CD4-positive, alpha-beta T cell treated with Interleukin-2 at 100 ng/mL for 4 hours (primary cell): ENCODE measurements around the gene MLPH.

Experiments
- DNase-seq: peaks from one replicate; pipeline ENCODE4 v3.0.0-alpha.2; 2020; ENCODE audit warnings: low spot score

MLPH gene

DNA sequence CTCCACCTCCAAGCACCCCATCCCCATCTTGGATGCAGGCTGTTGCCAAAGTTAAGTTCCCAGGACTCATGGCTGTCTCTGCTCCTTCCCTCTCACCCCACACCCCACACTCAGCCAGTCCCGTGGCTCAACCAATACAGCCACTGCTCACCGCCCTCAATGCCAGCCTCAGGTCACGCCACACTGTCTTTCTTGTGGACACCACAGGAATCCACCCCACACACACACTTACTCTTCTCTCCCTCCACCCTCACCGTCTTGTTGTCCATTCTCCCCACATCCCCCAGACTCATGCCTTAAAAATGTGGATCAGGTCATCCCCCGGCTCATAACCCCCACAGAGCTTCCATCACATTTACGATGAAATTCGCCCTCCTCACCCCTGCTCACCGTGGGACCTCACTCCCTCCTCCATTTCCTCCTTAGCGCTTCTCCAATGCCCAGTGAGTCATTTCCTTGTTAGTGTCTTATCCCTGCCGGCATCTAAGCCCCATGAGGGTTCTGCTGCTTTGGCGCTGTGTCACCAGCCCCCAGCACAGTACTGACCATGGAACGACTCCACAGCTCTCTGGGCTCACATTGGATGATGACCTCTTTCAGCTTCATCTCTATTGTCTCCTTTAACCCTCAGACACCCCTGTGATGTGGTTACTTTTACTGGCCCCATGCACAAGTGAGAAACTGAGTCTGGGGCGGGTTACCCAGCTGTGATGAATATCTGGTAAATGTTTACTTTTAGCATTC, 13.8 kb downstream of the MLPH start:
- no peak for DNase-seq

DNA sequence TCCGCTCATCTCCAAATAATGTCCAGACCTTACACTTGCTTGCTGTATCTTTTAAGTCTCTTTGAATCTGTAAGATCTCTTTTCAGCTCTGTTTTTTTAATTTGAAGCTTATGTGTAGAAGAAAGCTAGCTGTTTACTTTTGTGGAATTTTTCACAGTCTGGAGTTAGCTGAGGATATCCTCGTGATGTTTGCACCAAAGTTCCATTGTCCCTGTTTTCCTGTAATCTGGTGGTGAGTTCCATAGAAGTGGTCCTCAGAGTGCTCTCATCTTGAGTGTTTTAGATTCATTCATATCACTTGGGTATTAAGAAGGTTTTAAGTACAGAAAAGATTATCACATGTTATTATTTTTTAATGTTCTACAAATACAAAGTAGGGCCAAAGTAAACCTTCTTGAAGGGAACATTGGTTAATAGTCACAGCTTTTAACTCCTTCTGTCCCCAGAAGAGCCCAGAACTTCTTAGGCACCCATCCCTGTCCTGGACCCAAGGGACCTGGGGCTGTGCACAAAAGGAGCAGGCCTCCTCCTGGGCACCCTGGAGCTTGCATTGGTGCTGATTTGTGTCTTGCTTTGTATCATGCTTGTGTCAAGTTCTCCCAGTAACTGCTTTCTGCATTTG, 15.0 kb downstream of the MLPH start:
- no peak for DNase-seq

DNA sequence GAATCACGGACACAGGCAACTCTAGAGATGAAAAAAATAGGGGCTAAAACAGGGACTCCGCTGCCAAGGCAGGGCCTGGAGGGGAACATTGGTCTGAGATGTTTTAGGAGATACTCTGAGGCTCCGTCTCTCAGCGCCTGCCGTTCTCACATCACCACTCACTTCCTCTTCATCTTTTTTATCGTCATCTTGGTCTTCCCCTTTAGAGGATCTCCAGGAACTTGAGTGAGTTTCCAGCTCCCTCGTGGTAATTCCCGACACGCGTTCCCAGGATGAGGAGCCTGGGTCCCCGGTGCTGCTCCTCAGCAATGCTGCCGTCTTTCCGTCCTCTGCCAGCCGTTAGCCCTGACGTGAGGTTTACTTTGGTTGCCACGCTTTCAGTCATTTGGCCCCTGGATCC, 16.1 kb downstream of the MLPH start:
- DNase-seq, result no peak

DNA sequence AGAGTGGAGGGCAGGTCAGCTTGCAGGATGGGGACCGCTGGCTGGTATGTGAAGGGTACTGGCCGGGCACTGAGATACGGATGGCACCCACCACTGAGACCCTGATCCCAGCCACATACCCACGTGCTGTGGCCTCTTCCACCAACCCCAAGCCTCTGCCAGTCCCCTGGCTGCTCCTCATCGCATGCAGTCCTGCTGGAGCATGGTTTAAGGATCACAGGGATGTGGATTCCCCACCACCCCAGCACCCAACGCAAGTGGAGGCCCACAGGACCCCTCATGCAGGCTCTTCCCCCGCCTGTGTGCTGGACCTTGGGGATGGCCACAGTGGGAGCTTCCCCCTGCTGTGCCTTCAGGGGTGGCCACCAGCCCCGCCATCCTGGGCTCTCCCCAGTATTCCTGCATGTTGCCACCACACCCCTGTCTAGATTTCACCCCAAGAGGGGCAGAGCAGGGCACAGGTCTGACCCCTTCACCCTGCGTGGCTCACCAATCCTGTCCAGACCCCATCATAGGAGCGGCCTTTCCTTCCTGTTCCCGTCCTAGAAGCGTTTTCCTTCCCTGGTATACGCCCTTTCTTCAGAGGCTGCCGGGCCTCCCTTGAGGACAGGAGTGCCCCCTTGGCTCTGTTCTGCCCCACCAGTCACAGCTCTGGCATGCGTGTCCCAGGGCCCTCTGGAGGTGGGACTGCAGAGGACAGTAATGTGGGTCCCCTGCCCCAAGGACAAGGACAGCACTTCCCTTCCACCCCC, 18.3 kb downstream of the MLPH start:
- DNase-seq, result no peak

DNA sequence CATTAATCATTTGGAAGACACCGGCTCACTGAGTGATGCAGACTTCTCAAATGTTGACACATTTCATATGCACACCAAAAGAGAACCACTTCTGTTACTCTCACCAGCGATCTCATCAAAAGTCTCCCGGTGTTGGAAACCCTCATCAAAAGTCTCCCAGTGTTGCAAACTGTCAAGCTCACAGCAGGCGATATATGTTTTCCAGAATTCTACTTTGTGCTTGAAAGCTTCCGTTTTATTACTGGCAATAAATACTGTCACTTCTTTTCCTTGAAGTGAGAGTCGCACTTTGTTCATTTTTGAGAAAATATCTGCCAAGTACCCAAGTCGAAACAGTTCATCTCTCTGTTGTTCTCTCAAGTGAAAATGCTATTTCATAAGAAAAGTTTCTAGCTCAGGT, 20.5 kb downstream of the MLPH start:
- DNase-seq, result no peak

DNA sequence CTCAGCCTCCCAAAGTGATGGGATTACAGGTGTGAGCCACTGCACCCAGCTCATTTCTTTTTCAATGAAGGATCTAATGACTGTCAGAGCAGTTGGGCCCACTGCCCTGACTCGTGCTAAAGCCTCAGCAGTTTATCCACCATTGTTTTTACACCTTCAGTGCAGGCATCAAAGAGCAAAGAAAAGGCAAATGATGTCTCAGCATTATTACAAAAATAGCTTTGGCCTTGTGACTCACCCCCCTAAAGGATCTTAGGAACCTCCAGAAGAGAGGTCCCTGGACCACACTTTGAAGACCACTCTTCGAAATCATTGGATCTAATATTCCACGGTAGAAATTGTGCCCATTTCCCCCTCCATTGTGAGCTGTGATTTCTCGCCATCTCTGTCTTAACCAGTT, 21.3 kb downstream of the MLPH start:
- no peak for DNase-seq

DNA sequence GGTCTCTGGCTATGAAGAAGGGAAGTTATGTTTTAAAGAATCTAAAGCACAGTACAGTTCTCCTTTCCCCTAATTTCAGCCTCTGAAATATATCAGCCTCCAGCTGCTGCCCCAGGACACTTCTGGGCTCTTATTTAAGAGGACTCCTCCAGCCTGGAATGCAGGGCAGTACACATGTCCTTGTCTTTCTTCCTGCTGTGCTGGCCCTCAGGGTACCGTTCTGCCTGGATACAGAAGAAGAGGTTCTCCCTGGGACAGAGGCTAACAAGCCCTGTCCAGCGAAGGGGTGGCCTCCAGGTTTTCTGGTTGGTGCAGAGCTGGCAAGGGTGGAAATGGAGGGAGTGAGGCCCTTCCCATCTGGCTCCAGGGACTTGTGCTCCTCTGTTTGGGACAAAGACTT, 22.1 kb downstream of the MLPH start:
- no peak for DNase-seq

DNA sequence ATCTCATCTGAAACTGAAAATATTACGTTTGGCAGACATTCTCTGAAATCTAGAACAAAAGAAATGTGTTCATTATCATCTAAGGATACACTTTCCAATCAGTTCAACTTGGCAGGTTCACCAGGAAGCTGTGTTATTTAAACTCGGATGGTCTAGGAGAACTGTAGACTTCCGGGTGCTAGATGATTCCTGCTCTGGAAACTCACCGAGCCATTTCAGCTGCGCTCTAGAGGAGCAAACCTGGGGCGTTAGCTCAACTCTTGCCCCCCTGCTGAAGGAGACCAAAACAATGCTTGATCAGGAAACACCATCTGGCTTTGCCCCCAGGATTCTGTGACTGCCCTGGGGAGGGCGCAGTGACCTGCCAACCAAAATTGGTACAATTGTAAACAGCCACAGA, 22.9 kb downstream of the MLPH start:
- DNase-seq, result no peak

DNA sequence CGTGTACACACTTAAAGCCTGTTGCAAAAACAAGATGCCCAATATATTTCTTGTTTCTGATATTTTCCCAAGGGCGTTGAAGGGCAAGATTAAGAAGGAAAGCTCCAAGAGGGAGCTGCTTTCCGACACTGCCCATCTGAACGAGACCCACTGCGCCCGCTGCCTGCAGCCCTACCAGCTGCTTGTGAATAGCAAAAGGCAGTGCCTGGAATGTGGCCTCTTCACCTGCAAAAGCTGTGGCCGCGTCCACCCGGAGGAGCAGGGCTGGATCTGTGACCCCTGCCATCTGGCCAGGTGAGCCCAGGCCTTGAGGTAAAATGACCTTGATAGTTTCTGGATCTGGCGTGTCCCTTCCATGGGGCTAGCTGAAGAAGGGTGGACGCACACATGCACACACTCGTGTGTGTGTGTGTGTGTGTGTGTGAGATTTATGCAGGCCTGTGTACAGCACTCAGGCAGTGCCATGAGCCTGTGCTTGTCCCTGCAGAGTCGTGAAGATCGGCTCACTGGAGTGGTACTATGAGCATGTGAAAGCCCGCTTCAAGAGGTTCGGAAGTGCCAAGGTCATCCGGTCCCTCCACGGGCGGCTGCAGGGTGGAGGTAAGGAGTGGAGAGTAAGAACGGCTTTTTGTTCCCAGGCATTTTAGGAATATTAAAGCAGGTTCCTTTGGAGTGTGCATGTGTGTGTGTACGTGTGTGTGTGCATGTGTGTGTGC, 23.6 kb downstream of the MLPH start:
- no peak for DNase-seq

DNA sequence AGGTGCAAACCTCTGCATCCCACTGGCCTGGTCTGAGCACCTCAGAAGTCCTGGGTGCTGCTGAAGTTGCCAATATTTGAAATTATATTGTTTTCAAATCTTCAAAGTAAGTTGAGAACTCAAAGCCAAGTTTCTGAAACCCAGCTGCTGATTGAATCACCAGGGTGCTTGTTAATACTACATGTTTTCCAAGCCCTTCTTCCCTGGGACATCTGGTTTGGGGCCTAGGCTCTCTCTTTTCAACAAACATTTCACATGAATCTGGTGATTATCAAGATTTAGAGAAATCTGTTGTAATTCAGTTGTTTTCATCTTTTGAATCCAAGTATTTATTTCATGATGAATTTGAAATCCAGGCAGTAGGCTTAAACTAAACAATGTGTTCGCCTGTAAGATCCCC, 24.4 kb downstream of the MLPH start:
- DNase-seq, result no peak

DNA sequence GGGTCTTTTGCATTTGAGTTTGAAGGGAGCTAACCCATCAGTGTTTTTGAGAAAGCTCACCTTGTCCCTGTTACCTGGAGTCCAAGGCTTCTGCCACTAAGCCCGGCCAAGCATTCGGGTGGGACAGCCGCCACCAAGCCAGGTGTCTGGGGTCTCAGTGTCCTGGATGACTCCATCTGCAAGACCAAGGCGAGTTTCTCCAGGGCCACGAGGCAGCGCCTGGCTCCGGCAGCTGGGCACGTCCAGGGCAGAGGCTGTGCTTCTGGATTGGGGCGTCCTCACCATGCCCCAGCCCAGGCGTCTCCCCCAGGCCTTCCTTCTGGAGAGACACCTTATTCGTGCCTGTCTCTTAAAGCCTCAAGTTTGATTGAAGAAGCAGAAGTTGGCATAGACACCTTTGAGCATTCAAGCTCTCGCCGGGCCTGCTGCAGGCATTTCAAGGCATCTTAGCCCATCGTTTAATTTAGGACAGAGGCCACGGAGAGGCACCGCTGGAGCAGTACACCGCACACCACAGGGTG, 24.9 kb downstream of the MLPH start:
- DNase-seq, result no peak

DNA sequence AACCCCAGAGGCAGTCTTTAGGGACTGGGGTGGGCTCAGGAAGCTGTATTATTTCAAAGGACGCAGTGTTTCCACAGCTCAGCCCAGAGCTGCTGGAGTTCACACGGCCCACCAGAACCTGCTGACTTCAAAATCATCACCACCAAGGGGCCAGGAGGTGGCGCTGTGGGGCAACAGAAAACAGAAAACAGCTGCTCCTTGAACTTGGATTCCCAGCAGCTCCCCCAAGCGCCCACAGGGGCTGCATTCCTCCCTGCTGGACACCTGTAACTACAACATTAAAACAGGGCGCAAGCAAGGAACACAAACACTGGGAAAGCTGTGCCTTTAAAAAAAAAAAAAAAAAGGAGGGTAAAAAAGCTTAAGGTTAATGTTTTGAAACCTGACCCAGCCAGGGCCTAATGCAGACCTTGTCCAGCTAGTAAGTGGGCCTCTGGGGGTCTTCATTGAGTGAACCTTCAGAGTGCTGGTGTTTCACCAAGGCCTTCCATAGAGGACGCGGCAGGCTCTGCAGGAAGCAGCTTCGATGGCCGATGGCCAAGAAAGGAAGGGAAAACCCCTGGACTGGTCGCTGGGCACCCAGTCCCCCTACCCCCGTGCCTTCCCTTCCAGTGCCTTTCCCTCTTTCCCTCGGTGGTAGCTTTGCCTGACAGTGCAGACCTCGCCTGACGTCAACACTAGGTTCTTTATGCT, 25.9 kb downstream of the MLPH start:
- peak; percentile 74 for DNase-seq

DNA sequence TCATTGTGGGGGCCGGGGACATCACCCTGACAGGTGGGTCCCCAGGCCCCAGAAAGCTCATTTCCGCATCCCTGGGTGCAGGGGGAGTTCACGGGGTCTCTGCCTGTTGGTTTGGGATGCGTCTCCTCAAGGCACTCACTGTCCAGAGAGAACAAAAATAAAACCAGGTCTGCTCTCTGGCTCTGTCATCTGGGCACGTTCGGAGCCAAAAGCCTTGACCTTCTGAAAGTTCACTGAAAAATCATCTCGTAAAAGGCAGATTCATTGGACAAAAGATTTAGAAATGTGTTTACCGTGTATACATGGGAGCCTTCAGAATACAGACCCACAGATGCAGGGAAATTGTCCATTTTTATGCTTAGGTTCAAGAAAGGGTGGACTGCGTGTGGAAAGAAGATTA, 26.6 kb downstream of the MLPH start:
- no peak for DNase-seq

DNA sequence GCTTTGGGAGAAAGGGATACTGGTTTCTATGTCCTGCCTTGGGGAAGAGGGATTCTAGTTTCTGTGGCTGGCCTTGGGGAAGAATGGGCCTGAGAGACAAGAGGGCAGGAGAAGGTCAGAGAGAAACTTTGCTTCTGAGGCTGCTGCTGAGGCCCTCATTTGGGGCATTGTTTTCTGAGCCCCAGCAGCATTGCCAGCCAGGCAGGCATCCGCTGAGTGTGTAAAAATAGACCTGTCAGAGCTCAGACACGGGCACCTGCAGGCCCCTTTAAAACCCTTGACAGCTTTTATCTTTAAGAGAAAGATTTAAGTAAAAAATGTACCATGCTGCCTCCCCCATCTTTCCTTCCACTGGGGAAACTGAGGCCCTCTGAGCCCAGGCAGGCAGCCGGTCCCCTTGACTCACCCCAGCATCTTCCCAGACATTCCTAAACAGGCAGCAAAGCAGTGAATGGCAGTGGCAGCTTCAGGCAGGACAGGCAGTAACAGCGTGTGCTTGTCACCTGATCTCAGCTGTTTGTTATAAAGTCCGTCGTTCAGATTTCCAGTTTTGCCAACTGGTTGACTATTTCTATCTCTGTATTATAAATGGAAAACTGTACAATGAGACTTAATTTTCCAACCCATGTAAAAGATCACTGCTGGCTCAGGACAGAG, 27.6 kb downstream of the MLPH start:
- no peak for DNase-seq

DNA sequence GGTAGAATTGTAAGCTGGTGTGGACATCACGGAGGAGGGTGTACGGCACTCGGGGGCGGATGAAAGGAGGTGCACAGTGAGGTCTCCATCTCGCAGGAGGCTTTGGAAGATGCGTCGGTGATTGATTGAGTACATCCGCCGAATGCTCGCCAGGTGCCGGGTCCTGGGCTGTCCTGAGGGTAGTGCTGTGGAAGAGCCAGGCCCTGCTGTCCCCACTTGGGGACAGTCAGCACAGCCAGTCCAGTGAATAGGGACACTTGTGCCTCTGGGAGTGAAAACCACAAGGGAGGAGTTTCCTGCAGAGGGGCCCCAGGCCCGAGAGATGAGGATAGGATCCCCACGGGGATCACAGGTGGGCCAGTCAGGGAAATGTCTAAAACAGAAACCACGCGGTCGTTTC, 28.1 kb downstream of the MLPH start:
- DNase-seq, result no peak

DNA sequence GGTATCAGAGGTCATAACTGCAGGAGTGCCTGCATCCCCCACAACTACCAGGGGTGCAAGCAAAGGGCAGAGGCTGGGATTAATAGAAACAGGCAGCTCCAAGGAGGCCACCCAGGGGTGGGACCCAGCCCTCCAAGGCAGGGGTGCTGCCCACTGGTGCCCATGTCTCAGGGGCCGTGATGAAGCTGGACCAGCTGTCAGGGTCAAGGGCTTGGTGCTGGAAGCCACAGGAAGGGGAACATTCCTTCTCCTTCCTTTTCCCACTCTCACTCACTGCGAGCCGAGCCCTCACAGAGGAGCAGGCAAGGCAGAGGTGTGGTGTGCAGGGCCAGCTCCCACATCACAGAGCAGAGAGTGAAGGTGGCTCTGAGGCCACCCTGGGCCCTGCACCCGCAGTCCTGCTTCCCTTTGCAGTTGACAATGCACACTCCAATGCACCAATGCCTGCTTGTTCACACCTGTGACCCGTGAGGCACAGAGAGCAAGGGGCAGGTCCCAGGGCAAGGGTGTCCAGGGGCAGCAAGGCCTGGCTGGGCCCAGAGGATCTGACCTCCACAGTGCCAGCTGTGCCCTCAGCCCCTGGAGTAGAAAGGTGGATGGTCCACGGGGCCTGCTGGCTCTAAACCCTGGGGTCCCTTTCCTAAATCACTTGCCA, 28.7 kb downstream of the MLPH start:
- no peak for DNase-seq

DNA sequence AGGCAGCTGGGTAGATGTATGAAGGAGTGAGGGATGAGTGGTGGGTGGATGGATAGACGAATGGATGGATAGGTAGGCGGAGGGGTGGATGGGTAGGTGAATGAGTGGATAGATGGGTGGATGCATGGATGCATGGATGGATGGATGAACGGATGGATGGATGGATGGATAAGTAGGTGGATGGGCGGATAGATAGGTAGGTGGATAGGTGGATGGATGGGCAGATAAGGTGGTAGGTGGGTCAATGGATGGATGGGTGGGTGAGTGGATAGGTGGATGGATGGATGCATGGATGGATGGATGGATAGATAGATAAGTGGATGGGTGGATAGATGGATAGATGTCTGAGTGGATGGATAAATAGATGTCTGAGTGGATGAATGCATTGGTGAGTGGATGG, 30.1 kb downstream of the MLPH start:
- DNase-seq, result no peak

DNA sequence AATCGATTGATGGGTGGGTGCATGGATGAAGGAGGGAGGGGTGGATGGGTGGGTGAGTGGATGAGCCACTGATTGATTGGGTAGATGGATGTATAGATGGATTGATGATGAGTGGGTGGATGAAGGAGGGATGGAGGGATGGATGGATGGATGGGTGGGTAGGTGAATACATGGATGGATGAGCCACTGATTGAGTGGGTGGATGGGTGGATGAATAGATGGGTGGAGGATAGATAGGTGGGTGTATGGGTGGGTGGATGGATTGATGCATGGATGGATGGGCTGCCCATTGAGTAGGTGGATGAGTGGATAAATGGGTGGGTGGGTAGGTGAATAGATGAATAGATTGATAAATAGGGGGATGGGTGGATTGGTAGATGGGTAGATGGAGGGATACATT, 30.9 kb downstream of the MLPH start:
- DNase-seq, result no peak

DNA sequence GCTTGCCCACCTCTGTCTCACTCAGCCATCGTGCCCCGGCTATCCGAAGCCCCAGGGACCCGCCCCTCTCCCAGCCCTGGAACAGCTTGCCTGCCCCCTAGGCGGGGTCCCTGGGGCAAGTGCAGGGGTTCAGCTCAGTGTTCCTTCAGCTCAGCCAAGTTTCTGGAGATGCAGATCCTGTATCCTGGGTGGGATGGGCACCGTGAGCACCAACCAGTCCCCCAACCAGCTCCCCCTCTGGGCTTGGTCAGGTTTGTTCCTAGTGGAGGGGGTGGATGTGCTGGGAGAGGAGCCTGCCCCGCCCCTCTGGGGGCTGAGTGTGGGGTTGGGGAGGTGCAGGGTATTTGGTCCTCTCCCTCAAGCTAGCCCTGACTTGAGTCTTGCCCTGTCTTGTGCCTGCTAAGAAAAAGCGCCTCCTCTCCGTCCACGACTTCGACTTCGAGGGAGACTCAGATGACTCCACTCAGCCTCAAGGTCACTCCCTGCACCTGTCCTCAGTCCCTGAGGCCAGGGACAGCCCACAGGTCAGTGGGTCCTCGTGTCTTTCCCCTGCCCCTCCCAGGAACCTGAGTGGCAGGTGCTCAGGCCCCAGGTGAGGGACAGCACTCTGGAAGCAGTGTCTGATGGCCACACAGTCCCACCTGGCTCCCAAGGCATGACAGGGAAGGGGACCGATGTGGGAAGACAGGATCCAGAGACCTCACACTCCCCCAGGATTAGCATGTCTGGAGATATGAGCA, 32.6 kb downstream of the MLPH start:
- no peak for DNase-seq

DNA sequence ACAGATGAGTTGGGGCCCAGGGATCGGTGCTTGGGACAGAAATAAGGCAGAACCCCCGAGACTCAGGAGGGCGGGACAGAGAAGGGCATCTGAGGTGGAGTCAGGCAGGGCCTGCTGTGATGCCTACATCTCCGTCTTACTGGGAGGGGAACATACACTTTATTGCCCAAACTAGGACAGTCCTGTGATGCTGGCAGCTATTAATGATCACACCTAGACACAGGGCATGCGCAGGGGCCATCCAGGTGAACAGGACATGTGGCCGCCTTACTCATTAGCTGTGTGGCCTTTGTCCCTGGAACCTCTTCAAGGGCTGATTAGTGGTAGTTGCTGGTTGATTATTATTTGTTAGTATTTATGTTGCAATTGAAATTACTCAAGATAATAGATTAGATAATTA, 33.2 kb downstream of the MLPH start:
- DNase-seq, result no peak
